GM19328 (cell line): ENCODE results near the gene DOP1A.

ENCODE experiments used
- ATAC-seq: cut with Tn5 transposase; IDR thresholded peaks from one replicate; pipeline ENCODE4 v1.9.1; 2021; ENCODE audit warnings: mild to moderate bottlenecking, moderate library complexity; ENCODE audit not compliant: unreplicated experiment

DOP1A gene

GRCh38 chr6:83067448-83068439 lies at the start of gene DOP1A:
Gene DOP1A (plus strand): TSS chr6:83067671. CDS start chr6:83096978, 29,307 bp downstream.
- ATAC-seq = peak; percentile 79

GRCh38 chr6:83019741-83020140 lies 47.7 kb upstream of the DOP1A start:
- ATAC-seq = no peak

GRCh38 chr6:83031689-83032088 lies 35.8 kb upstream of the DOP1A start:
- ATAC-seq = no peak

GRCh38 chr6:83038246-83038645 lies 29.2 kb upstream of the DOP1A start:
- ATAC-seq = no peak

- ATAC-seq = no peak
Measured at GRCh38 chr6:83042467-83043053, 24.9 kb upstream of the DOP1A start.

- no peak for ATAC-seq
Measured at GRCh38 chr6:83044091-83044768, 23.2 kb upstream of the DOP1A start.

GRCh38 chr6:83047065-83047754 lies 20.3 kb upstream of the DOP1A start:
- no peak for ATAC-seq

- no peak for ATAC-seq
Measured at GRCh38 chr6:83051377-83052172, 15.9 kb upstream of the DOP1A start.

GRCh38 chr6:83053678-83054077 lies 13.8 kb upstream of the DOP1A start:
- no peak for ATAC-seq

- no peak for ATAC-seq
Measured at GRCh38 chr6:83055366-83055964, 12.0 kb upstream of the DOP1A start.

- ATAC-seq = peak; percentile 67
Measured at GRCh38 chr6:83057705-83058321, 9.7 kb upstream of the DOP1A start.

- no peak for ATAC-seq
Measured at GRCh38 chr6:83061190-83061589, 6.3 kb upstream of the DOP1A start.

GRCh38 chr6:83062225-83062624 lies 5.2 kb upstream of the DOP1A start:
- no peak for ATAC-seq

GRCh38 chr6:83065511-83066192 lies 1.8 kb upstream of the DOP1A start, which contains the start of gene UBE3D:
Gene UBE3D (minus strand): TSS chr6:83065841. CDS start chr6:83065718, 123 bp downstream.
- ATAC-seq = peak; percentile 56

- no peak for ATAC-seq
Measured at GRCh38 chr6:83068616-83069015, 1.1 kb downstream of the DOP1A start.

GRCh38 chr6:83069633-83070032 lies 2.2 kb downstream of the DOP1A start:
- ATAC-seq = no peak

- ATAC-seq = peak; percentile 46
Measured at GRCh38 chr6:83071023-83071422, 3.6 kb downstream of the DOP1A start.

GRCh38 chr6:83071707-83072106 lies 4.2 kb downstream of the DOP1A start:
- no peak for ATAC-seq

GRCh38 chr6:83072726-83073125 lies 5.3 kb downstream of the DOP1A start:
- ATAC-seq = no peak
